ENCODE measurements around the gene PCBP2.

PCBP2 gene

DNA sequence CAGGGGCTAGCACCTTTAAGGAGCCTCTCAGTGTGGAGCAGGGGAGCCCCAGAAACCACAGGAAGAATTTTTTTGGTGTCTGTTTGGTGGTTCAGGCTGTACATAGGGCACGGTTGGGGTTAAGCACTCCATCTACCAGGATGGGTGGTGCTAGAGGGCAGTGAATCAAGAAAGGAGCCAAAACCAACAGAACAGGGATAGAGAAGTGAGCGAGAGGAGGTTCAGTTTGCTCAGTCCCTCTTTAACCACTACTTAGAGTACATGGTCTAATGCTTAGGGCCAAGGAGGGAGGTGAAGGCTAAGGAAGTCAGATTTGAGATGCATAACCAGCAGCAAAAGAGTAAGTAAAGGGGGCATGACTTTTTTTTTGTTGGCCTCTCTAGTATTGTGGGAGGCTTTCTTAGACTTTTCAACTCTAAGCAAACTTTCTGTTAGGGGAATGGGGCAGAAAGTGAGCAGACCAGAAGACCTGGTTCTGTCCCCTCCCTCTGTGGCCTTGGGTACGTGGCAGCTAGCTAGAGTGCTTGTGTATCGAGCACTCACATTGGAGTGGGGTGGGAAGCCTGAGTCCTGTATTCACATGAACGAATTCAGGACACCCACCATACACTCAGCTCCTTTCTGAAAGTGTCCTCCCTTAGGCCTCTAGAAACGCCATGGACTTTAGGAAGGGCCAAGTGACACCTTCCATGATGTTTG, 62.0 kb downstream of the PCBP2 start:
- no peak for DNase-seq

DNA sequence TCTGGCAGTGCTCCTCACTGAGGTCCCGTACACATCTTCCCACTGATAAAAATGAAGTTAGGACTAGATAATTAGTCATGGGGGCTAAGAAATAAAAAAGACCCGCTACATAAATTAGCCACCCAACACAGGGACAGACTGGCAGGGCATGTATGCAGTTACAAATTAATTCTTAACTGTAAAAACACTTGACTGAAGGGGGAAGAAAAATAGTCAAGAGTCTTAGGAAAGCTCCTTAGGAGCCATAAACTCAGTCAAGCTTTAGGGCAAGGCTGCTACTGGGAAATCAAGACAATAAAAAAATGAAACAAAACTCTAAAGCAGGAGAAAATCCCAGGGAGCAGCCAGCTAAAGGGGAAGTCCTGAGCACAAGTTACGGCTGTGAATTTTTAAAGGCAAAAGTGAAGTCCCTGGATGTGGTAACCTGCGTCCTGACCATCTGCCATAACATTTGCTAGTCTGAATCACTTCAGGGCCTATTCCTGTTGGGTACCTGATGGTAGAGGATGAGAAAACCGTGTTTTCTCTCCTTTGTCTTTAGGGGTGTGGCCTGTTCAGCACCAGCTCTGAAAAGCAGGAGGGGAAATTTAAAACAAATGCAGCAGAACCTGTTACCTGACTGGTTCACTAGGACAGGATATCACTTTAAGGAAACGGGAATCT, 62.9 kb downstream of the PCBP2 start:
- no peak for DNase-seq

DNA sequence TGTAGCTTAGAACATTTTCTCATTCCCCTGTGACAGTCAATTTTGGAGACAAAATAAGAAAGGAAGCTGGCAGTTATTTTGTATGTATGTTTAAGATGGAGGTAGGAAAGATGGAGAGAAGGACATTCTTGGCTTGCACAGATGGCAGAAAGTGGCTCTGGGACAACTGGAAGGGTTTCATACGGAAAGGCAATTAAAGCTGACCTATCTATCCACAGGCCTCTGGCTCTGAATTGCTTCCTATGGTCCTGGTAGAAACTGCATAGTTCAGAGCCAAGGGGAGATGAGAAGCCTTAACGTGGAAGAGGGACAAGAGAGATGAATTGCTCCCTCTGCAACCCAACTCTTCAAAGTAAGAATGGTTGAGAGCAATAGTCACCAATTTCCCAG, 63.4 kb downstream of the PCBP2 start:
- no peak for DNase-seq

DNA sequence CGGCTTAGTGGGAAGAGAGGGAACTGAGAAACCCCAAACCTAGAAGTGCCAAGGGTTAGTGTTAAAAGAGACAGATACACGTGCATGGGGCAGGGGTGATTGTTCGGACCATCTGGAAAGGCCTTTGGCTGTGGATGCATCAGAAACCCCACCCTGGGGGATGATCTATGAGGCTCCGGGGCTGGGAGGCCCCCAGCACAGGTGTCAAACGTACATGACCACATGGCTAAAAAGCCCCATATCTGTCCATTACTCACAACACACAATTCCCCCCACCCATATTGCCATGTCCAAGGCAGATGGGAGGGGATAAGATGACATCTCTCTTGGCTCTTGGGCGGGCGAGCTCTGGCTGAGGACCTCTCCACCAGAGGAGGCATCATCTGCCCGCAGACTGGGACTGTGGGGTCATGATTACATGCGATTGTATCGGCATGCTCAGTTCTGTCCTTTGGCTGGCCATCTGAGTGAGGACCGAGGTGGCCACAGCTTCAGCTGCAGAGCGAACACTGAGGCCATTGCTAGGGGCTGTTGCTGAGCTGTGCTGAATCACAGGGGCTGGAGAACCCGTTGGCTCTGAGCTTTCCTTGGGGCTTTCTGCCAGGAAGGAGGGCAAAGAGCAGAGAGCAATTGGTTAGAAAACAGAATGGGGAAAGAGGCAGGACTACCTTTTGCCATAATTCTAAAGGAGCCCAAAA, 65.0 kb downstream of the PCBP2 start:
- DNase-seq, result no peak

DNA sequence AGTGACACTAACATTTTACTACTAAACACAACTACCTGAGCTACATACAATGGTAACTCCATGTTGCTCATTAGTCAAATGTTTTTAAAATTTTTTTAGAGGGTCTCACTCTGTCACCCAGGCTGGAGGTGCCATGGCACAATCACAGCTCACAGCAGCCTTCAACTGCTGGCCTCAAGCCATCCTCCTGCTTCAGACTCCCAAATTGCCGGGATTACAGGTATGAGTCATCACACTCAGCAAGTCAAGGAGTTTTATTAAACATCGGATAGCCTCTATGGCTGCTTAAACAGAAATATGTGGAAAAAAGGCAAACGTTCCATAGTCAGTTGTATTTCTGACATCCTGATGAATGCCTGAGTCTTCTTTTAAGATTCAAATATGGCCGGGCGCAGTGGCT, 66.5 kb downstream of the PCBP2 start:
- no peak for DNase-seq

DNA sequence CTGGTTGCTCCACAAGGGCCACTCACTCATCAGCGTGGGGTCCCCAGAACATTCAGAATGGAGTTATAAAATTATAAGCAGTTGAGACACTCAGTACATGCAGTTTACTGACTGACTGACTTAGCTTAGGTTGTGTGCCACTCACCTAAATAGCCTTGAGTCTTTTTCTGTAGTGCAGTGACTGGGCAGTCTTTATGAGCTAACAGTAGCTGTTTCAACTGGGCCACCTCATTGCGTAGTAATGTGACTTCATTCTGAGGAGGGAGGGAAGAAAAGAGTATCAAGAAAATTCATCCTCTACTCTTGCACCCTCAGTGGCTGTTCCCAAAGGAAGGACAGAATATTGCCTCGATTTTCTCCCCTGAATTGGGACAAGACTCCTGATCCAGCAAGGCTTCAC, 71.2 kb downstream of the PCBP2 start:
- DNase-seq, result no peak

DNA sequence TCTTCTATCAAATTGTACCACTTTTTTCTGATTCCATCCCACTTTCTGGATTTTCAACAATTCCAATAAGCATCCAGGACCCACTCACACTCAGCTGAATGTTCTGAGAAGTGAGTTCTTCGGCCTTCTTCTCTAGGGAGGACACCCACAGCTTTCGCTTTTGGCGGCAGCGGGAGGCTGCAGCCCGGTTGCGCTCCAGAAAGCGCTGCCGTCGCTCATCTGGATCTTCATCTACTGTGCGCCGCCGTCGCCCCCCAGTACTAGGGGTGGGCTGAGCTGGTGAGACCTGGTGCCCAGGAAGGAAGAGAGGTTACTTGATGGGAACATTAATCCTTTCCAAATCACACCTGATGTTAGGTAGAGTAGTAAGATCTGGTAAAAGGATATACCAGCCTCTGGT, 72.6 kb downstream of the PCBP2 start:
- DNase-seq, result no peak

DNA sequence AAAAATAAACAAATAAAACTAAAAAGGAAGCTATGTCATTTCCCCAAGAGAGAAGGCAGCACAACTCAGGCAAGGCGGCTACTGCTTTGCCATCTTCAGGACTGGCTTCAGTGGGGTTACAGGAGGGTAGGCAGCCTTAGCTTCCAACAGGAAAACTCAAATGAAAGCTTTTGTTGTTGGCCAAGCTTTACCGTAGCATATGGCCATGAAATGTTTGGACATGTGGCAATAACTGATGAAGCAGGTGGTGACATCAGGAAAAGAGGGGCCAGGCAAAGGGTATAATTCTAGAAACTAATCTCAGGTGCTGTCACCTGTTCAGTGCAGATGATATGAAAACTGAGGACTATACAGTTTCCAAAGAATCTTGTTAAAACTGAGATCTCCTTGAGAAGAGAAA, 78.2 kb downstream of the PCBP2 start:
- no peak for DNase-seq

All from activated CD4-positive, alpha-beta T cell treated with anti-CD3 and anti-CD28 coated beads, Interleukin-2, amount 50 U/mL, for 4 hours (primary cell).